HepG2 (cell line): ENCODE data around the gene TNFSF12. TPM values are rescaled to one million over a fixed set of nuclear protein-coding genes. Genes with fewer than 3 reads are reported as not detected.

Experiments used
- GATA4 ChIP-seq: sonication (generic); IDR thresholded peaks from 2 replicates; pipeline ENCODE4 v1.6.1; 2016; ENCODE audit warnings: antibody characterized with exemption, low read depth, borderline replicate concordance
- HDAC2 ChIP-seq: sonication (generic); formaldehyde crosslinking; IDR thresholded peaks from 2 replicates; pipeline ENCODE4 v1.4.0; 2020; ENCODE audit warnings: missing genetic modification reagents
- HNRNPL ChIP-seq: fragments of 200-400 bp; formaldehyde crosslinking; IDR thresholded peaks from 2 replicates; pipeline ENCODE4 v1.6.1; 2017; ENCODE audit warnings: mild to moderate bottlenecking, low read depth, low read length
- HOXA3 ChIP-seq: sonication (generic); formaldehyde crosslinking; IDR thresholded peaks from 2 replicates; pipeline ENCODE4 v1.5.0; 2020; ENCODE audit warnings: missing genetic modification reagents
- MED1 ChIP-seq: sonication (generic); formaldehyde crosslinking; IDR thresholded peaks from 2 replicates; pipeline ENCODE4 v1.4.0; 2020; ENCODE audit warnings: missing genetic modification reagents
- PHF21A ChIP-seq: sonication (generic); formaldehyde crosslinking; IDR thresholded peaks from 2 replicates; pipeline ENCODE4 v1.5.0; 2020; ENCODE audit warnings: mild to moderate bottlenecking, missing genetic modification reagents
- PPARG ChIP-seq: conservative IDR thresholded peaks from 2 replicates; pipeline ENCODE4 v1.6.1; 2016; ENCODE audit warnings: missing biosample characterization, missing genetic modification reagents
- SCMH1 ChIP-seq: sonication (generic); formaldehyde crosslinking; IDR thresholded peaks from 2 replicates; pipeline ENCODE4 v1.9.0; 2021; ENCODE audit warnings: missing genetic modification reagents, mild to moderate bottlenecking, borderline replicate concordance
- SP5 ChIP-seq: IDR thresholded peaks from 2 replicates; pipeline ENCODE4 v1.6.1; 2016; ENCODE audit warnings: low read depth, borderline replicate concordance
- ZBTB3 ChIP-seq: sonication (generic); formaldehyde crosslinking; IDR thresholded peaks from 2 replicates; pipeline ENCODE4 v1.4.0; 2020; ENCODE audit warnings: low read depth, mild to moderate bottlenecking, moderate library complexity, missing genetic modification reagents, borderline replicate concordance
- ZFP1 ChIP-seq: IDR thresholded peaks from 2 replicates; pipeline ENCODE4 v1.6.1; 2016
- ZFX ChIP-seq: sonication (generic); formaldehyde crosslinking; IDR thresholded peaks from 2 replicates; pipeline ENCODE4 v1.4.0; 2020; ENCODE audit warnings: mild to moderate bottlenecking, low read depth, missing genetic modification reagents, moderate library complexity
- ZNF263 ChIP-seq: sonication (generic); formaldehyde crosslinking; IDR thresholded peaks from 2 replicates; pipeline ENCODE4 v1.4.0; 2020; ENCODE audit warnings: missing genetic modification reagents
- ZNF282 ChIP-seq: fragments of 450-650 bp; IDR thresholded peaks from 2 replicates; pipeline ENCODE4 v1.6.1; 2018; ENCODE audit not compliant: partially characterized antibody
- ZNF44 ChIP-seq: sonication (generic); formaldehyde crosslinking; IDR thresholded peaks from 2 replicates; pipeline ENCODE4 v1.5.1; 2020; ENCODE audit warnings: mild to moderate bottlenecking, missing genetic modification reagents
- polyA plus RNA-seq, 8 experiments: library from polyadenylated mRNA; depleted of rRNA in 3 of 8; stranded (reverse) in 7 of 8; unstranded in 1 of 8; fragments of >200 nt; fragmentation: Illumina TruSeq in 4 of 8; extraction: Trizol in 4 of 8; gene quantifications; 2 replicates each; pipeline versions ENCODE4 v1.2.1 to v1.2.3, GENCODE V29; 2011 to 2016; ENCODE audit warnings: low read depth in 4 of 8, missing spikeins in 1 of 8, mixed read lengths in 1 of 8; ENCODE audit not compliant: insufficient read depth in 1 of 8
- total RNA-seq, 5 experiments: library from RNA; depleted of rRNA; stranded (reverse); fragments of >200 nt; fragmentation: Illumina TruSeq; extraction: Trizol; gene quantifications; 2 replicates each; pipeline ENCODE4 v1.2.3, GENCODE V29; 2016; ENCODE audit warnings: low read depth in 1 of 5
- TF ChIP-seq, protein P1 (sequence below): IDR thresholded peaks from 2 replicates; pipeline ENCODE4 v1.6.1; 2016; ENCODE audit warnings: mild to moderate bottlenecking
- TF ChIP-seq, protein P2 (sequence below): sonication (generic); formaldehyde crosslinking; IDR thresholded peaks from 2 replicates; pipeline ENCODE4 v1.8.0; 2022; ENCODE audit warnings: missing genetic modification reagents, mild to moderate bottlenecking, moderate library complexity, borderline replicate concordance
- TF ChIP-seq, protein P3 (sequence below): IDR thresholded peaks from 2 replicates; pipeline ENCODE4 v1.6.1; 2016; ENCODE audit warnings: mild to moderate bottlenecking, missing biosample characterization, missing genetic modification reagents
- TF ChIP-seq, protein P4 (sequence below): sonication (generic); formaldehyde crosslinking; IDR thresholded peaks from 2 replicates; pipeline ENCODE4 v1.8.0; 2022; ENCODE audit warnings: mild to moderate bottlenecking, missing genetic modification reagents, borderline replicate concordance
- TF ChIP-seq, protein P5 (sequence below): IDR thresholded peaks from 2 replicates; pipeline ENCODE4 v1.6.1; 2016
- TF ChIP-seq, protein P6 (sequence below): sonication (generic); formaldehyde crosslinking; IDR thresholded peaks from 2 replicates; pipeline ENCODE4 v1.5.0; 2020; ENCODE audit warnings: mild to moderate bottlenecking, missing genetic modification reagents

TNFSF12 gene
- total and polyA plus RNA-seq, 2 of the 13 experiments (the other 11 are each of a cell fraction or from before 2014, with no cell fraction given) = 0.93 to 7.2 TPM

DNA sequence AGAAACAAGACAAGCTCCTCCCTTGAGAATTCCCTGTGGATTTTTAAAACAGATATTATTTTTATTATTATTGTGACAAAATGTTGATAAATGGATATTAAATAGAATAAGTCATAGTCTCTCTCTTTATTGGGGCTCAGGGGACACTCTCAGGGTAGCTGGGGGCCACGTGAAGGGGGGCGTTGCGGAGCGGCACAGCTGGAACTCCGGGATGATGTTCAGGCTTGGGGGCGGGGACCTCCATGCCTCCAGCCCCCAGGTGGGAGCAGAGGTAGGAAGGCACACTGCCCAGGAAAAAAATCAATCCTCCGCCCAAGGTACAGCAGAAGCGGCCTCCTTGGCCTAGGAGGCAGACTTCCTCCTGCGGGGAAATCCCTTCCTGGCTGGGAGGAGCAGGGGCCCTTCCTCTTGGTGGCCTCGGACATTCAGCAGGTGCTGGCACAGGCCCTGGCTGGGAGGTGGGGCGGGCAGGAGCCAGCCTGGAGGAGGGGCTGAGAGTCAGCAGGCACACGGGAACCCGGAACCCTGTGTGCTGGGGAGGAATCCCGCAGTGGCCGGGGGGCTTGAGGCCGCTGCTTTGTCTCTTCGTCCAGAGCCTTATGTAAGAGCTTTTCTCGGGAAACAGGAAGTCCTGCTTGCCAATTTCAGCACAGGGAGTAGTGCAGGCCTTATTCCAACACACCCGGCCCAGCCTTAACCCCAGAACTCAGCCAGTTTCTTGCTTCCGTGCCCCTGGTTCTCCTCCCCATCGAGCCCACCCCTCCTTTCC, 9.1 kb downstream of the TNFSF12 start (continued):
- TF ChIP-seq, protein P1, sequence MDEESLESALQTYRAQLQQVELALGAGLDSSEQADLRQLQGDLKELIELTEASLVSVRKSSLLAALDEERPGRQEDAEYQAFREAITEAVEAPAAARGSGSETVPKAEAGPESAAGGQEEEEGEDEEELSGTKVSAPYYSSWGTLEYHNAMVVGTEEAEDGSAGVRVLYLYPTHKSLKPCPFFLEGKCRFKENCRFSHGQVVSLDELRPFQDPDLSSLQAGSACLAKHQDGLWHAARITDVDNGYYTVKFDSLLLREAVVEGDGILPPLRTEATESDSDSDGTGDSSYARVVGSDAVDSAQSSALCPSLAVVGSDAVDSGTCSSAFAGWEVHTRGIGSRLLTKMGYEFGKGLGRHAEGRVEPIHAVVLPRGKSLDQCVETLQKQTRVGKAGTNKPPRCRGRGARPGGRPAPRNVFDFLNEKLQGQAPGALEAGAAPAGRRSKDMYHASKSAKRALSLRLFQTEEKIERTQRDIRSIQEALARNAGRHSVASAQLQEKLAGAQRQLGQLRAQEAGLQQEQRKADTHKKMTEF = peak; percentile 41; the same call in 1 of the 2 replicates
- TF ChIP-seq SCMH1 (CRISPR knock-in tag) (no peak), HOXA3 (CRISPR knock-in tag) (peak; percentile 36; the same call in 1 of the 2 replicates), SP5 (CRISPR knock-in tag) (peak; percentile 83), ZNF263 (CRISPR knock-in tag) (peak; percentile 70), ZBTB3 (CRISPR knock-in tag) (0 out of 2 replicates have a peak, but pooled peaks have one; percentile 55), ZFP1 (0 out of 2 replicates have a peak, but pooled peaks have one; percentile 32), PHF21A (CRISPR knock-in tag) (no peak), ZFX (CRISPR knock-in tag) (peak; percentile 89), GATA4 (no peak; the same call in 1 of the 2 replicates), ZNF282 (no peak), MED1 (CRISPR knock-in tag) (peak; percentile 25; the same call in 1 of the 2 replicates), HDAC2 (CRISPR knock-in tag) (peak; percentile 32; the same call in 1 of the 2 replicates), ZNF44 (CRISPR knock-in tag) (peak; percentile 40; the same call in 1 of the 2 replicates), HNRNPL (peak; percentile 86), PPARG (CRISPR knock-in tag) (0 out of 2 replicates have a peak, but pooled peaks have one; percentile 16)
- TF ChIP-seq, protein P2, sequence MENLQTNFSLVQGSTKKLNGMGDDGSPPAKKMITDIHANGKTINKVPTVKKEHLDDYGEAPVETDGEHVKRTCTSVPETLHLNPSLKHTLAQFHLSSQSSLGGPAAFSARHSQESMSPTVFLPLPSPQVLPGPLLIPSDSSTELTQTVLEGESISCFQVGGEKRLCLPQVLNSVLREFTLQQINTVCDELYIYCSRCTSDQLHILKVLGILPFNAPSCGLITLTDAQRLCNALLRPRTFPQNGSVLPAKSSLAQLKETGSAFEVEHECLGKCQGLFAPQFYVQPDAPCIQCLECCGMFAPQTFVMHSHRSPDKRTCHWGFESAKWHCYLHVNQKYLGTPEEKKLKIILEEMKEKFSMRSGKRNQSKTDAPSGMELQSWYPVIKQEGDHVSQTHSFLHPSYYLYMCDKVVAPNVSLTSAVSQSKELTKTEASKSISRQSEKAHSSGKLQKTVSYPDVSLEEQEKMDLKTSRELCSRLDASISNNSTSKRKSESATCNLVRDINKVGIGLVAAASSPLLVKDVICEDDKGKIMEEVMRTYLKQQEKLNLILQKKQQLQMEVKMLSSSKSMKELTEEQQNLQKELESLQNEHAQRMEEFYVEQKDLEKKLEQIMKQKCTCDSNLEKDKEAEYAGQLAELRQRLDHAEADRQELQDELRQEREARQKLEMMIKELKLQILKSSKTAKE = peak; percentile 39; the same call in 1 of the 2 replicates
- TF ChIP-seq, protein P3, sequence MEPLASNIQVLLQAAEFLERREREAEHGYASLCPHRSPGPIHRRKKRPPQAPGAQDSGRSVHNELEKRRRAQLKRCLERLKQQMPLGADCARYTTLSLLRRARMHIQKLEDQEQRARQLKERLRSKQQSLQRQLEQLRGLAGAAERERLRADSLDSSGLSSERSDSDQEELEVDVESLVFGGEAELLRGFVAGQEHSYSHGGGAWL (CRISPR knock-in tag) = 0 out of 2 replicates have a peak, but pooled peaks have one; percentile 30
- TF ChIP-seq, protein P4, sequence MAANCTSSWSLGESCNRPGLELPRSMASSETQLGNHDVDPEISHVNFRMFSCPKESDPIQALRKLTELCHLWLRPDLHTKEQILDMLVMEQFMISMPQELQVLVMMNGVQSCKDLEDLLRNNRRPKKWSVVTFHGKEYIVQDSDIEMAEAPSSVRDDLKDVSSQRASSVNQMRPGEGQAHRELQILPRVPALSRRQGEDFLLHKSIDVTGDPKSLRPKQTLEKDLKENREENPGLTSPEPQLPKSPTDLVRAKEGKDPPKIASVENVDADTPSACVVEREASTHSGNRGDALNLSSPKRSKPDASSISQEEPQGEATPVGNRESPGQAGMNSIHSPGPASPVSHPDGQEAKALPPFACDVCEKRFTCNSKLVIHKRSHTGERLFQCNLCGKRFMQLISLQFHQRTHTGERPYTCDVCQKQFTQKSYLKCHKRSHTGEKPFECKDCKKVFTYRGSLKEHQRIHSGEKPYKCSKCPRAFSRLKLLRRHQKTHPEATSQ (CRISPR knock-in tag) = no peak
- TF ChIP-seq, protein P5, sequence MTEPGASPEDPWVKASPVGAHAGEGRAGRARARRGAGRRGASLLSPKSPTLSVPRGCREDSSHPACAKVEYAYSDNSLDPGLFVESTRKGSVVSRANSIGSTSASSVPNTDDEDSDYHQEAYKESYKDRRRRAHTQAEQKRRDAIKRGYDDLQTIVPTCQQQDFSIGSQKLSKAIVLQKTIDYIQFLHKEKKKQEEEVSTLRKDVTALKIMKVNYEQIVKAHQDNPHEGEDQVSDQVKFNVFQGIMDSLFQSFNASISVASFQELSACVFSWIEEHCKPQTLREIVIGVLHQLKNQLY (CRISPR knock-in tag) = 0 out of 2 replicates have a peak, but pooled peaks have one; percentile 22
- TF ChIP-seq, protein P6, sequence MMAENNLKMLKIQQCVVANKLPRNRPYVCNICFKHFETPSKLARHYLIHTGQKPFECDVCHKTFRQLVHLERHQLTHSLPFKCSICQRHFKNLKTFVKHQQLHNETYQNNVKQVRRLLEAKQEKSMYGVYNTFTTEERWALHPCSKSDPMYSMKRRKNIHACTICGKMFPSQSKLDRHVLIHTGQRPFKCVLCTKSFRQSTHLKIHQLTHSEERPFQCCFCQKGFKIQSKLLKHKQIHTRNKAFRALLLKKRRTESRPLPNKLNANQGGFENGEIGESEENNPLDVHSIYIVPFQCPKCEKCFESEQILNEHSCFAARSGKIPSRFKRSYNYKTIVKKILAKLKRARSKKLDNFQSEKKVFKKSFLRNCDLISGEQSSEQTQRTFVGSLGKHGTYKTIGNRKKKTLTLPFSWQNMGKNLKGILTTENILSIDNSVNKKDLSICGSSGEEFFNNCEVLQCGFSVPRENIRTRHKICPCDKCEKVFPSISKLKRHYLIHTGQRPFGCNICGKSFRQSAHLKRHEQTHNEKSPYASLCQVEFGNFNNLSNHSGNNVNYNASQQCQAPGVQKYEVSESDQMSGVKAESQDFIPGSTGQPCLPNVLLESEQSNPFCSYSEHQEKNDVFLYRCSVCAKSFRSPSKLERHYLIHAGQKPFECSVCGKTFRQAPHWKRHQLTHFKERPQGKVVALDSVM = 0 out of 2 replicates have a peak, but pooled peaks have one; percentile 13
